ENCODE data around the gene ASRGL1.

DNA sequence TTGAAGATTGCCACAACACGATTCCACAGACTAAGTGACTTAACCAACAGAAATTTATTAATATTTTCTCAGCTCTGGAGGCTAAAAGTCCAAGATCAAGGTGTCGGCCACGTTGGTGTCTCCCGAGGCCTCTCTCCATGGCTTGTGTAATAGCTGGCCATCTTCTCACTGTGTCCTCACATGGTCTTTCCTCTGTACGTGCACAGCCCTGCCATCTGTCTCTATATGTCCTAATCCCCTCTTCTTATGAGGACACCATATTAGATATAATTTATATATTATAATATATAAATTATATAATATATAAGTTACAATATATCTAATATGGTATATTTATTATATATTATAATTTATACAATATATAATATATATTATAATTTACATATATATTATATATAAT lies 56.5 kb downstream of the ASRGL1 start:
- TF ChIP-seq POLR2A (IDR thresholded peaks at IDR 0.05) = no peak
- TF ChIP-seq, protein P1, sequence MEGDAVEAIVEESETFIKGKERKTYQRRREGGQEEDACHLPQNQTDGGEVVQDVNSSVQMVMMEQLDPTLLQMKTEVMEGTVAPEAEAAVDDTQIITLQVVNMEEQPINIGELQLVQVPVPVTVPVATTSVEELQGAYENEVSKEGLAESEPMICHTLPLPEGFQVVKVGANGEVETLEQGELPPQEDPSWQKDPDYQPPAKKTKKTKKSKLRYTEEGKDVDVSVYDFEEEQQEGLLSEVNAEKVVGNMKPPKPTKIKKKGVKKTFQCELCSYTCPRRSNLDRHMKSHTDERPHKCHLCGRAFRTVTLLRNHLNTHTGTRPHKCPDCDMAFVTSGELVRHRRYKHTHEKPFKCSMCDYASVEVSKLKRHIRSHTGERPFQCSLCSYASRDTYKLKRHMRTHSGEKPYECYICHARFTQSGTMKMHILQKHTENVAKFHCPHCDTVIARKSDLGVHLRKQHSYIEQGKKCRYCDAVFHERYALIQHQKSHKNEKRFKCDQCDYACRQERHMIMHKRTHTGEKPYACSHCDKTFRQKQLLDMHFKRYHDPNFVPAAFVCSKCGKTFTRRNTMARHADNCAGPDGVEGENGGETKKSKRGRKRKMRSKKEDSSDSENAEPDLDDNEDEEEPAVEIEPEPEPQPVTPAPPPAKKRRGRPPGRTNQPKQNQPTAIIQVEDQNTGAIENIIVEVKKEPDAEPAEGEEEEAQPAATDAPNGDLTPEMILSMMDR (IDR thresholded peaks at IDR 0.05) = no peak
